ENCODE data around the gene TLE3.

- TF ChIP-seq, protein P1, sequence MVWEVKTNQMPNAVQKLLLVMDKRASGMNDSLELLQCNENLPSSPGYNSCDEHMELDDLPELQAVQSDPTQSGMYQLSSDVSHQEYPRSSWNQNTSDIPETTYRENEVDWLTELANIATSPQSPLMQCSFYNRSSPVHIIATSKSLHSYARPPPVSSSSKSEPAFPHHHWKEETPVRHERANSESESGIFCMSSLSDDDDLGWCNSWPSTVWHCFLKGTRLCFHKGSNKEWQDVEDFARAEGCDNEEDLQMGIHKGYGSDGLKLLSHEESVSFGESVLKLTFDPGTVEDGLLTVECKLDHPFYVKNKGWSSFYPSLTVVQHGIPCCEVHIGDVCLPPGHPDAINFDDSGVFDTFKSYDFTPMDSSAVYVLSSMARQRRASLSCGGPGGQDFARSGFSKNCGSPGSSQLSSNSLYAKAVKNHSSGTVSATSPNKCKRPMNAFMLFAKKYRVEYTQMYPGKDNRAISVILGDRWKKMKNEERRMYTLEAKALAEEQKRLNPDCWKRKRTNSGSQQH (CRISPR knock-in tag; IDR thresholded peaks at IDR 0.05; ENCODE audit: low read depth) = no peak
- TF ChIP-seq EZH2 (conservative IDR thresholded peaks at IDR 0.05; ENCODE audit: low read depth, low read length) (no peak), ETV6 (CRISPR knock-in tag; conservative IDR thresholded peaks at IDR 0.05) (no peak), POLR2AphosphoS5 (IDR thresholded peaks at IDR 0.05; ENCODE audit: low read depth, low read length) (no peak), ZBTB26 (CRISPR knock-in tag; IDR thresholded peaks at IDR 0.05; ENCODE audit: borderline replicate concordance) (no peak), ZNF232 (CRISPR knock-in tag; IDR thresholded peaks at IDR 0.05; ENCODE audit: borderline replicate concordance) (no peak), JUN (CRISPR knock-in tag; IDR thresholded peaks at IDR 0.05) (no peak), ZNF563 (CRISPR knock-in tag; IDR thresholded peaks at IDR 0.05) (no peak), PBX3 (CRISPR knock-in tag; IDR thresholded peaks at IDR 0.05; ENCODE audit: borderline replicate concordance) (no peak), ATF7-NPFF (CRISPR knock-in tag; IDR thresholded peaks at IDR 0.05; ENCODE audit: low read depth) (no peak)
Measured at GRCh38 chr15:70027518-70027917, 70.2 kb downstream of the TLE3 start.
